Prostate gland (tissue), 2 donors: ENCODE data around the gene SYVN1. TPM values are rescaled to one million over a fixed set of nuclear protein-coding genes. Genes with fewer than 3 reads are reported as not detected.

Experiments
- DNase-seq: peaks from one replicate; pipeline ENCODE4 v3.0.0-alpha.2; 2019; ENCODE audit warnings: low spot score
- H3K27ac ChIP-seq, 2 donors: fragments of 200-600 bp; sonication (generic); 2 replicates each; pipeline ENCODE4 v1.5.1; 2017 to 2019
- H3K27me3 ChIP-seq: fragments of 200-600 bp; sonication (generic); replicated peaks from 2 replicates; pipeline ENCODE4 v1.5.1; 2019; ENCODE audit not compliant: insufficient read depth
- H3K36me3 ChIP-seq, 2 donors: fragments of 200-600 bp; sonication (generic); 1 replicate in 1 of 2; 2 replicates in 1 of 2; pipeline versions ENCODE4 v1.5.1 to v1.8.1; 2017 to 2019
- H3K4me1 ChIP-seq: fragments of 200-600 bp; sonication (generic); replicated peaks from 2 replicates; pipeline ENCODE4 v1.5.1; 2019
- H3K4me3 ChIP-seq, 2 donors: fragments of 200-600 bp; sonication (generic); 2 replicates each; pipeline ENCODE4 v1.5.1; 2017 to 2019
- H3K9me3 ChIP-seq: fragments of 200-600 bp; sonication (generic); 2 replicates; pipeline ENCODE4 v1.5.1; 2017
- CTCF ChIP-seq, 4 experiments: fragments of 200-600 bp in 2 of 4; fragments of 450-650 bp in 2 of 4; sonication (generic) in 2 of 4; IDR thresholded peaks; 1 replicate in 3 of 4; 2 replicates in 1 of 4; pipeline ENCODE4 v1.5.1; 2016 to 2019; ENCODE audit warnings: antibody characterized with exemption in 4 of 4, mild to moderate bottlenecking in 2 of 4, moderate library complexity in 2 of 4
- POLR2A ChIP-seq: fragments of 450-650 bp; IDR thresholded peaks from one replicate; pipeline ENCODE4 v1.6.1; 2016; ENCODE audit warnings: antibody characterized with exemption, mild to moderate bottlenecking
- POLR2AphosphoS5 ChIP-seq: sonication (generic); formaldehyde crosslinking; IDR thresholded peaks from one replicate; pipeline ENCODE4 v1.6.1; 2017; ENCODE audit warnings: antibody characterized with exemption
- WGBS: methylation state at CpG from one replicate; pipeline ENCODE4 v1.1.5; 2018; 5-methylcytosine and 5-hydroxymethylcytosine counted together
- intact Hi-C: fragments of 100-400 bp; cut with DNase I; formaldehyde crosslinking; loops from one replicate; pipeline ENCODE4 v1.14.2; 2022
- total RNA-seq, 2 donors: library from RNA; depleted of rRNA; stranded (reverse); fragments of >200 nt; gene quantifications; one replicate each; pipeline ENCODE4 v1.1.0, GENCODE V29; 2016

The SYVN1 gene
- total RNA-seq, 2 donors from 2014 or later: 89.7 to 108 TPM

GRCh38 chr11:65111744-65112545, 22.4 kb downstream of the SYVN1 start, which contains the start of gene TM7SF2:
Gene TM7SF2 (plus strand): TSS chr11:65111872. CDS start chr11:65112016, 144 bp downstream.
- H3K9me3 ChIP-seq: no peaks in the 10 kb centered on the region
- peaks cover 18% of the 10 kb centered on the region for H3K4me1 ChIP-seq
- intact Hi-C loops: loop anchor here (10.0 kb wide), 2 partner anchors 197 to 257 kb away; partner anchors contain the start of gene ATG2A
- H3K36me3 ChIP-seq: no peaks in the 10 kb centered on the region
- TF ChIP-seq CTCF (IDR thresholded peaks at IDR 0.05) (peak in 1 of 4 experiments; percentile 12), POLR2AphosphoS5 (peak; percentile 98), POLR2A (peak; percentile 94)
- 2% methylated on average over 59 of the region's 64 CpGs for WGBS
- H3K27ac ChIP-seq: peak within 1 kb of the TSS; percentile 76 to 80
- DNase-seq: peak; percentile 97
- no peaks in the 10 kb centered on the region for H3K27me3 ChIP-seq
- H3K4me3 ChIP-seq: peak within 1 kb of the TSS; percentile 42 to 51

DNA sequence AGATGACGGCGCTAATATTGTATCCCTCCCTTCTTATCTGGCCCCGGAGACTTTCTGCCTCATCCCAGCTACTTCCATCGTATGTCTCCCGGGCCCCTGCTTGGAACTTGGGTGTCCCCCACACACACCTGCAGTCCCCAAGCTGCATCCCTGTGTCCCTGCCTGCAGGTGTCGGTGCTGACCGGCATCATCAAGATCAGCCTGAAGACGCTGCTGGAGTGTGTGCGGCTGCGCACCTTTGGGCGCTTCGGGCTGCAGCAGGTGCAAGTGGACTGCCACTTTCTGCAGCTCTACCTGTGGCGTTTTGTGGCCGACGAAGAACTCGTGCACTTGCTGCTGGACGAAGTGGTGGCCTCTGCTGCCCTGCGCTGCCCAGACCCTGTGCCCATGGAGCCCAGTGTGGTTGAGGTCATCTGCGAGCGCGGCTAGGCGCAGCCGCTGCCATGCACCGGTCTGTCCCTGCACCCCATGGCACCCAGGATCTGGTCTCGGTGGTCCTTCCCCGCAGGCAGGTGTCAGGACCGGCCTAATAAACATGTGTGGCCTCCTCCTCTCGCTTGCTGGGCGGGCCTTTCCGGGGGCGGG, 23.1 kb downstream of the SYVN1 start:
- Histone ChIP-seq H3K9me3 (no peaks in the 10 kb centered on the region), H3K27ac (peak overlapping the region in 1 of 2 donors; percentile 60), H3K4me3 (no peak overlapping the region), H3K36me3 (no peaks in the 10 kb centered on the region), H3K27me3 (no peaks in the 10 kb centered on the region), H3K4me1 (peaks cover 14% of the 10 kb centered on the region)
- TF ChIP-seq POLR2A (no peak), POLR2AphosphoS5 (no peak), CTCF (IDR thresholded peaks at IDR 0.05) (no peak)
- intact Hi-C loops: loop anchor here (10.0 kb wide), 2 partner anchors 196 to 256 kb away; partner anchors contain the start of gene ATG2A
- no peak for DNase-seq
- 70% methylated on average over 29 of the region's 31 CpGs for WGBS

DNA sequence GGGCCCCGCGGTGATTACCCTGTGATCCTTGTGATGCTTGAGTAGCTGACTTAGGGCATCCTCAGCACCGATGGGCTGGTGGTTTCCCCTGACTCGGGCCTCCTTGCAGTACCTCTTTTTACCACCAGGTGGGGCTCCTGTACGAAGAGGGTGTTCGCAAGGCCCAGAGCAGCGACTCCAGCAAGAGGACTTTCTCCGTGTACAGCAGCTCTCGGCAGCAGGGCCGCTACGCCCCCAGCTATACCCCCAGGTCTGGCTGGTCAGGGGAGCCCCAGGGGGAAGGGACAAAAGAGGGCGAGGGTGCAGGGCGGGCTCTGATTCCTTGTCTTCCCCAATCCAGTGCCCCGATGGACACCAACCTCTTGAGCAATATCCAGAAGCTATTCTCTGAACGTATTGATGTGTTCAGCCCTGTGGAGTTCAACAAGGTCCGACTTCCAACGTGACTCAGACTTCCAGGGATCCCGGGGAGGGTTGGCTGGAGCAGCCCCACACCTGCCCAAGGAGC, 23.9 kb downstream of the SYVN1 start:
- H3K27ac ChIP-seq: peak overlapping the region; percentile 34 to 60
- H3K4me3 ChIP-seq: no peak overlapping the region
- H3K27me3 ChIP-seq: no peaks in the 10 kb centered on the region
- H3K36me3 ChIP-seq: no peaks in the 10 kb centered on the region
- 16% methylated on average over 18 of the region's 18 CpGs for WGBS
- peaks cover 7% of the 10 kb centered on the region for H3K4me1 ChIP-seq
- peak; percentile 86 for DNase-seq
- H3K9me3 ChIP-seq: no peaks in the 10 kb centered on the region
- TF ChIP-seq CTCF (IDR thresholded peaks at IDR 0.05) (peak; percentile 98), POLR2A (no peak), POLR2AphosphoS5 (peak; percentile 68)
- intact Hi-C loops: loop anchor here (10.0 kb wide), 2 partner anchors 196 to 256 kb away; partner anchors contain the start of gene ATG2A

GRCh38 chr11:65109231-65110198, 24.8 kb downstream of the SYVN1 start:
- H3K36me3 ChIP-seq: no peaks in the 10 kb centered on the region
- H3K9me3 ChIP-seq: no peaks in the 10 kb centered on the region
- TF ChIP-seq CTCF (IDR thresholded peaks at IDR 0.05): no peak
- no peak for TF ChIP-seq POLR2A
- no peak overlapping the region for H3K27ac ChIP-seq
- no peak for DNase-seq
- H3K27me3 ChIP-seq: no peaks in the 10 kb centered on the region
- intact Hi-C loops: loop anchor here (10.0 kb wide), 2 partner anchors 195 to 255 kb away; partner anchors contain the start of gene ATG2A
- WGBS: 89% methylated on average over 36 of the region's 36 CpGs
- H3K4me1 ChIP-seq: peaks cover 11% of the 10 kb centered on the region
- no peak overlapping the region for H3K4me3 ChIP-seq
